SK-N-SH (cell line): ENCODE data around the gene C1QTNF8. TPM values are rescaled to one million over a fixed set of nuclear protein-coding genes. Genes with fewer than 3 reads are reported as not detected.

Source experiments
- CTCF ChIA-PET: fragments of 300-600, 350-600 bp; formaldehyde crosslinking; extraction: SDS; loops from one replicate; lab custom pipeline; 2021; lab: Yijun Ruan, JAX
- POLR2A ChIA-PET: fragments of 350-600 bp; sonication (Branson Sonifier 250); formaldehyde crosslinking; extraction: SDS; loops from one replicate; lab custom pipeline; 2020; ENCODE audit warnings: antibody characterized with exemption, inconsistent platforms; lab: Yijun Ruan, JAX
- DNase-seq: peaks from one replicate; pipeline ENCODE4 v3.0.0; 2012
- H2AFZ ChIP-seq: fragments of 200-600 bp; sonication (generic); 2 replicates; pipeline ENCODE4 v1.8.1; 2016; ENCODE audit warnings: antibody characterized with exemption, mild to moderate bottlenecking, low read depth
- H3F3A ChIP-seq: fragments of 200-600 bp; sonication (generic); replicated peaks from 2 replicates; pipeline ENCODE3; 2016; ENCODE audit warnings: antibody characterized with exemption, mild to moderate bottlenecking; ENCODE audit not compliant: insufficient read depth
- H3K27ac ChIP-seq, 2 experiments: fragments of 200-500 bp in 1 of 2; fragments of 200-600 bp in 1 of 2; sonication (Bioruptor generic) in 1 of 2; sonication (generic), shearing (Covaris generic) in 1 of 2; 2 replicates each; pipeline versions ENCODE4 v1.5.1 to v1.6.1; 2014 to 2016; ENCODE audit warnings: low read depth in 2 of 2, inconsistent platforms in 1 of 2, low read length in 1 of 2, mild to moderate bottlenecking in 1 of 2, mixed read lengths in 1 of 2
- H3K27me3 ChIP-seq: fragments of 200-600 bp; sonication (generic), shearing (Covaris generic); 2 replicates; pipeline ENCODE4 v1.6.1; 2016; ENCODE audit warnings: mixed run types; ENCODE audit not compliant: insufficient read depth
- H3K36me3 ChIP-seq, 2 experiments: fragments of 200-500 bp in 1 of 2; fragments of 200-600 bp in 1 of 2; sonication (Bioruptor generic) in 1 of 2; sonication (generic) in 1 of 2; replicated peaks in 1 of 2; 2 replicates each; pipeline versions ENCODE3 to v1.5.1; 2014 to 2016; ENCODE audit warnings: low read length in 1 of 2, mild to moderate bottlenecking in 1 of 2; ENCODE audit not compliant: insufficient read depth in 2 of 2, control insufficient read depth in 1 of 2
- H3K4me1 ChIP-seq, 2 experiments: fragments of 200-500 bp in 1 of 2; fragments of 200-600 bp in 1 of 2; sonication (Bioruptor generic) in 1 of 2; sonication (generic), shearing (Covaris generic) in 1 of 2; 2 replicates each; pipeline versions ENCODE4 v1.5.1 to v1.6.1; 2014 to 2016; ENCODE audit warnings: low read depth in 1 of 2, low read length in 1 of 2, mixed run types in 1 of 2; ENCODE audit not compliant: insufficient read depth in 2 of 2, control insufficient read depth in 1 of 2
- H3K4me2 ChIP-seq: fragments of 200-600 bp; sonication (generic), shearing (Covaris generic); 2 replicates; pipeline ENCODE4 v1.6.1; 2017; ENCODE audit warnings: mixed run types
- H3K4me3 ChIP-seq, 2 experiments: fragments of 200-500 bp in 1 of 2; fragments of 200-600 bp in 1 of 2; sonication (Bioruptor generic) in 1 of 2; sonication (generic), shearing (Covaris generic) in 1 of 2; 2 replicates each; pipeline versions ENCODE4 v1.5.1 to v1.8.1; 2014 to 2016; ENCODE audit warnings: low read depth in 2 of 2, inconsistent platforms in 1 of 2, low read length in 1 of 2, mild to moderate bottlenecking in 1 of 2, mixed read lengths in 1 of 2, moderate library complexity in 1 of 2
- H3K79me2 ChIP-seq: fragments of 200-600 bp; sonication (generic); 2 replicates; pipeline ENCODE4 v1.8.1; 2017; ENCODE audit warnings: mild to moderate bottlenecking; ENCODE audit not compliant: insufficient read depth
- H3K9ac ChIP-seq: fragments of 200-600 bp; sonication (generic); 2 replicates; pipeline ENCODE4 v1.6.1; 2017; ENCODE audit warnings: mixed run types
- H3K9me2 ChIP-seq: fragments of 200-600 bp; sonication (generic); 2 replicates; pipeline ENCODE4 v1.6.1; 2017; ENCODE audit warnings: mixed run types
- H3K9me3 ChIP-seq: fragments of 200-600 bp; sonication (generic); 2 replicates; pipeline ENCODE4 v1.6.1; 2017; ENCODE audit warnings: mixed run types, mild to moderate bottlenecking, moderate library complexity
- H4K20me1 ChIP-seq: fragments of 200-600 bp; sonication (generic); 2 replicates; pipeline ENCODE4 v1.6.1; 2017; ENCODE audit warnings: mild to moderate bottlenecking, mixed run types; ENCODE audit not compliant: insufficient read depth
- ELF1 ChIP-seq: IDR thresholded peaks from 2 replicates; pipeline ENCODE4 v1.4.0; 2012
- FOXJ3 ChIP-seq: sonication (generic); formaldehyde crosslinking; IDR thresholded peaks from 2 replicates; pipeline ENCODE4 v1.5.1; 2020; ENCODE audit warnings: mild to moderate bottlenecking, missing genetic modification reagents
- GABPA ChIP-seq: IDR thresholded peaks from 2 replicates; pipeline ENCODE4 v1.4.0; 2012; ENCODE audit warnings: low read depth, mild to moderate bottlenecking
- MAX ChIP-seq: IDR thresholded peaks from 2 replicates; pipeline ENCODE4 v1.4.0; 2012; ENCODE audit warnings: low read depth
- MEF2A ChIP-seq: IDR thresholded peaks from 2 replicates; pipeline ENCODE4 v1.4.0; 2012; ENCODE audit warnings: low read depth, borderline replicate concordance
- MXI1 ChIP-seq: IDR thresholded peaks from 2 replicates; pipeline ENCODE4 v1.6.1; 2012; ENCODE audit warnings: mild to moderate bottlenecking, low read depth, low read length, improper control_type of control experiment
- PBX3 ChIP-seq: IDR thresholded peaks from 2 replicates; pipeline ENCODE4; 2012
- RAD21 ChIP-seq: IDR thresholded peaks from 2 replicates; pipeline ENCODE4 v1.6.1; 2012; ENCODE audit warnings: mild to moderate bottlenecking, low read length
- RFX5 ChIP-seq: IDR thresholded peaks from 2 replicates; pipeline ENCODE4 v1.6.1; 2012; ENCODE audit warnings: mild to moderate bottlenecking, improper control_type of control experiment, low read length
- RXRA ChIP-seq: IDR thresholded peaks from 2 replicates; pipeline ENCODE4 v1.4.0; 2012; ENCODE audit warnings: low read depth, mild to moderate bottlenecking, borderline replicate concordance
- TCF12 ChIP-seq: IDR thresholded peaks from 2 replicates; pipeline ENCODE4 v1.4.0; 2012
- ZBTB33 ChIP-seq: IDR thresholded peaks from 2 replicates; pipeline ENCODE4 v1.4.0; 2012; ENCODE audit warnings: low read depth, borderline replicate concordance
- WGBS: methylation state at CpG from one replicate; pipeline ENCODE4 v1.1.6; 2017; ENCODE audit warnings: low lambda C conversion rate; 5-methylcytosine and 5-hydroxymethylcytosine counted together
- polyA plus RNA-seq, 3 experiments: library from polyadenylated mRNA; depleted of rRNA; stranded (reverse); fragments of >200 nt; gene quantifications; 2 replicates each; pipeline ENCODE4 v1.2.3, GENCODE V29; 2012

C1QTNF8 gene
- polyA plus RNA-seq, 1 of the 3 experiments (the other 2 are of a cell fraction), result not detected

GRCh38 chr16:1131378-1131994 is 35.4 kb upstream of the C1QTNF8 start:
- Histone ChIP-seq H3K36me3 (no peaks in the 10 kb centered on the region), H3K9me3 (no peaks in the 10 kb centered on the region), H3K4me2 (no peak overlapping the region), H3K4me3 (no peak overlapping the region), H3K79me2 (no peaks in the 10 kb centered on the region), H3K4me1 (no peaks in the 10 kb centered on the region), H4K20me1 (no peaks in the 10 kb centered on the region), H2AFZ (no peak overlapping the region), H3K9me2 (no peaks in the 10 kb centered on the region), H3K27ac (no peak overlapping the region), H3F3A (no peaks in the 10 kb centered on the region), H3K27me3 (peaks cover 49% of the 10 kb centered on the region), H3K9ac (no peak overlapping the region)
- WGBS, result 65% methylated on average over 19 of the region's 35 CpGs
- POLR2A ChIA-PET, result no interaction called here
- TF ChIP-seq ELF1, result no peak
- TF ChIP-seq RFX5, result no peak
- TF ChIP-seq RXRA, result no peak
- no peak for TF ChIP-seq MEF2A
- TF ChIP-seq ZBTB33, result no peak
- no peak for TF ChIP-seq GABPA
- no peak for TF ChIP-seq PBX3
- TF ChIP-seq RAD21, result no peak
- no peak for TF ChIP-seq FOXJ3 (CRISPR knock-in tag)
- TF ChIP-seq MXI1, result no peak
- no peak for TF ChIP-seq TCF12
- TF ChIP-seq MAX, result no peak
- DNase-seq, result no peak
- CTCF ChIA-PET, result no interaction called here

GRCh38 chr16:1130382-1130781 is 34.3 kb upstream of the C1QTNF8 start:
- TF ChIP-seq RAD21, result no peak
- WGBS, result 77% methylated on average over 8 of the region's 8 CpGs

More at GRCh38 chr16:1130382-1130781, 34.3 kb upstream of the C1QTNF8 start:
- Histone ChIP-seq H3K36me3 (no peaks in the 10 kb centered on the region), H3K4me3 (no peak overlapping the region), H3K4me2 (no peak overlapping the region), H3K9me2 (no peaks in the 10 kb centered on the region), H3F3A (no peaks in the 10 kb centered on the region), H3K27me3 (peaks cover 48% of the 10 kb centered on the region), H3K9ac (no peak overlapping the region), H3K4me1 (no peaks in the 10 kb centered on the region), H3K79me2 (no peaks in the 10 kb centered on the region), H3K9me3 (no peaks in the 10 kb centered on the region), H4K20me1 (no peaks in the 10 kb centered on the region), H3K27ac (no peak overlapping the region), H2AFZ (no peak overlapping the region)
- ChIA-PET CTCF (interaction anchor here (1.2 kb wide), 1 partner anchor 27 kb away, joined by 4 read pairs; no protein-coding TSS in a partner anchor), POLR2A (no interaction called here)
- no peak for DNase-seq
